ENCODE results near the gene EPHA1.

The EPHA1 gene

GRCh38 chr7:143384661-143385631, 23.7 kb downstream of the EPHA1 start:
- DNase-seq (ENCODE audit: low read depth): no peak
- Histone ChIP-seq H3K9ac (ENCODE audit: low read length) (peak overlapping the region; percentile 97), H3K27me3 (replicated peaks; ENCODE audit: control insufficient read depth, insufficient read depth, low read length) (no peaks in the 10 kb centered on the region), H3K4me3 (ENCODE audit: low read length) (peak overlapping the region; percentile 90), H3K36me3 (ENCODE audit: control insufficient read depth, insufficient read depth, low read length, severe bottlenecking) (peaks cover 43% of the 10 kb centered on the region), H3K9me3 (ENCODE audit: control insufficient read depth, low read length) (no peaks in the 10 kb centered on the region), H3K4me1 (ENCODE audit: control insufficient read depth, insufficient read depth, low read length) (peaks cover 42% of the 10 kb centered on the region)

- no peaks in the 10 kb centered on the region for H3K27me3 ChIP-seq (replicated peaks; ENCODE audit: control insufficient read depth, insufficient read depth, low read length)
- H3K9me3 ChIP-seq (ENCODE audit: control insufficient read depth, low read length): no peaks in the 10 kb centered on the region
- peak overlapping the region; percentile 97 for H3K9ac ChIP-seq (ENCODE audit: low read length)
- H3K4me1 ChIP-seq (ENCODE audit: control insufficient read depth, insufficient read depth, low read length): peaks cover 50% of the 10 kb centered on the region
- H3K36me3 ChIP-seq (ENCODE audit: control insufficient read depth, insufficient read depth, low read length, severe bottlenecking): peaks cover 35% of the 10 kb centered on the region
- DNase-seq (ENCODE audit: low read depth): peak; percentile 63
- peak overlapping the region; percentile 90 for H3K4me3 ChIP-seq (ENCODE audit: low read length)
Observed at GRCh38 chr7:143384148-143384547, 24.5 kb downstream of the EPHA1 start.

GRCh38 chr7:143383642-143383957, 25.1 kb downstream of the EPHA1 start:
- peaks cover 30% of the 10 kb centered on the region for H3K36me3 ChIP-seq (ENCODE audit: control insufficient read depth, insufficient read depth, low read length, severe bottlenecking)
- H3K4me3 ChIP-seq (ENCODE audit: low read length): peak overlapping the region; percentile 90
- DNase-seq (ENCODE audit: low read depth): no peak
- H3K9ac ChIP-seq (ENCODE audit: low read length): peak overlapping the region; percentile 97
- H3K9me3 ChIP-seq (ENCODE audit: control insufficient read depth, low read length): no peaks in the 10 kb centered on the region
- H3K4me1 ChIP-seq (ENCODE audit: control insufficient read depth, insufficient read depth, low read length): peaks cover 56% of the 10 kb centered on the region
- no peaks in the 10 kb centered on the region for H3K27me3 ChIP-seq (replicated peaks; ENCODE audit: control insufficient read depth, insufficient read depth, low read length)

GRCh38 chr7:143382791-143383641, 25.6 kb downstream of the EPHA1 start:
- H3K9ac ChIP-seq (ENCODE audit: low read length): peak overlapping the region; percentile 97
- peaks cover 24% of the 10 kb centered on the region for H3K36me3 ChIP-seq (ENCODE audit: control insufficient read depth, insufficient read depth, low read length, severe bottlenecking)
- no peak for DNase-seq (ENCODE audit: low read depth)
- no peaks in the 10 kb centered on the region for H3K9me3 ChIP-seq (ENCODE audit: control insufficient read depth, low read length)
- peaks cover 57% of the 10 kb centered on the region for H3K4me1 ChIP-seq (ENCODE audit: control insufficient read depth, insufficient read depth, low read length)
- peak overlapping the region; percentile 90 for H3K4me3 ChIP-seq (ENCODE audit: low read length)
- no peaks in the 10 kb centered on the region for H3K27me3 ChIP-seq (replicated peaks; ENCODE audit: control insufficient read depth, insufficient read depth, low read length)

- Histone ChIP-seq H3K27me3 (replicated peaks; ENCODE audit: control insufficient read depth, insufficient read depth, low read length) (no peaks in the 10 kb centered on the region), H3K4me3 (ENCODE audit: low read length) (peak overlapping the region; percentile 90), H3K36me3 (ENCODE audit: control insufficient read depth, insufficient read depth, low read length, severe bottlenecking) (peaks cover 18% of the 10 kb centered on the region), H3K9me3 (ENCODE audit: control insufficient read depth, low read length) (no peaks in the 10 kb centered on the region), H3K4me1 (ENCODE audit: control insufficient read depth, insufficient read depth, low read length) (peaks cover 57% of the 10 kb centered on the region), H3K9ac (ENCODE audit: low read length) (peak overlapping the region; percentile 97)
- no peak for DNase-seq (ENCODE audit: low read depth)
Observed at GRCh38 chr7:143382126-143382790, 26.4 kb downstream of the EPHA1 start.

GRCh38 chr7:143381427-143382125, 27.1 kb downstream of the EPHA1 start:
- H3K4me1 ChIP-seq (ENCODE audit: control insufficient read depth, insufficient read depth, low read length): peaks cover 54% of the 10 kb centered on the region

GRCh38 chr7:143380646-143381426, 27.8 kb downstream of the EPHA1 start, which contains the start of gene ZYX:
Gene ZYX, plus strand, starts transcription at chr7:143381345. Its CDS starts 227 bp downstream, at chr7:143381572.
- H3K9ac ChIP-seq (ENCODE audit: low read length): peak within 1 kb of the TSS; percentile 97
- peaks cover 49% of the 10 kb centered on the region for H3K4me1 ChIP-seq (ENCODE audit: control insufficient read depth, insufficient read depth, low read length)
- H3K27me3 ChIP-seq (replicated peaks; ENCODE audit: control insufficient read depth, insufficient read depth, low read length): no peaks in the 10 kb centered on the region
- DNase-seq (ENCODE audit: low read depth): peak; percentile 97
- peaks cover 11% of the 10 kb centered on the region for H3K36me3 ChIP-seq (ENCODE audit: control insufficient read depth, insufficient read depth, low read length, severe bottlenecking)
- H3K9me3 ChIP-seq (ENCODE audit: control insufficient read depth, low read length): no peaks in the 10 kb centered on the region
- H3K4me3 ChIP-seq (ENCODE audit: low read length): peak within 1 kb of the TSS; percentile 90

More at GRCh38 chr7:143381427-143382125, 27.1 kb downstream of the EPHA1 start:
- Histone ChIP-seq H3K9me3 (ENCODE audit: control insufficient read depth, low read length) (no peaks in the 10 kb centered on the region), H3K27me3 (replicated peaks; ENCODE audit: control insufficient read depth, insufficient read depth, low read length) (no peaks in the 10 kb centered on the region), H3K4me3 (ENCODE audit: low read length) (peak overlapping the region; percentile 90), H3K9ac (ENCODE audit: low read length) (peak overlapping the region; percentile 97), H3K36me3 (ENCODE audit: control insufficient read depth, insufficient read depth, low read length, severe bottlenecking) (peaks cover 11% of the 10 kb centered on the region)
- DNase-seq (ENCODE audit: low read depth): peak; percentile 90

- H3K4me3 ChIP-seq (ENCODE audit: low read length): peak overlapping the region; percentile 86
- H3K27me3 ChIP-seq (replicated peaks; ENCODE audit: control insufficient read depth, insufficient read depth, low read length): no peaks in the 10 kb centered on the region
- peak overlapping the region; percentile 96 for H3K9ac ChIP-seq (ENCODE audit: low read length)
- H3K9me3 ChIP-seq (ENCODE audit: control insufficient read depth, low read length): no peaks in the 10 kb centered on the region
- H3K36me3 ChIP-seq (ENCODE audit: control insufficient read depth, insufficient read depth, low read length, severe bottlenecking): peaks cover 11% of the 10 kb centered on the region
- peaks cover 44% of the 10 kb centered on the region for H3K4me1 ChIP-seq (ENCODE audit: control insufficient read depth, insufficient read depth, low read length)
- peak; percentile 94 for DNase-seq (ENCODE audit: low read depth)
Observed at GRCh38 chr7:143380260-143380645, 28.4 kb downstream of the EPHA1 start.

GRCh38 chr7:143379611-143380259, 28.9 kb downstream of the EPHA1 start:
- Histone ChIP-seq H3K4me1 (ENCODE audit: control insufficient read depth, insufficient read depth, low read length) (peaks cover 38% of the 10 kb centered on the region), H3K9ac (ENCODE audit: low read length) (peak overlapping the region; percentile 96), H3K4me3 (ENCODE audit: low read length) (peak overlapping the region; percentile 86), H3K9me3 (ENCODE audit: control insufficient read depth, low read length) (no peaks in the 10 kb centered on the region), H3K27me3 (replicated peaks; ENCODE audit: control insufficient read depth, insufficient read depth, low read length) (no peaks in the 10 kb centered on the region), H3K36me3 (ENCODE audit: control insufficient read depth, insufficient read depth, low read length, severe bottlenecking) (peaks cover 11% of the 10 kb centered on the region)
- no peak for DNase-seq (ENCODE audit: low read depth)
